Neural progenitor cell (in vitro differentiated cells): Measurements from ENCODE around the gene RGS9. TPM values are rescaled to one million over a fixed set of nuclear protein-coding genes. Genes with fewer than 3 reads are reported as not detected.

Source experiments
- DNase-seq: peaks from one replicate; pipeline ENCODE4 v3.0.0-alpha.2; 2016; ENCODE audit warnings: low spot score
- H2AFZ ChIP-seq: fragments of 200-600 bp; sonication (generic); replicated peaks from 2 replicates; pipeline ENCODE4 v1.6.1; 2016; ENCODE audit warnings: antibody characterized with exemption
- H3F3A ChIP-seq: fragments of 200-600 bp; sonication (generic); 2 replicates; pipeline ENCODE4 v1.6.1; 2016; ENCODE audit warnings: antibody characterized with exemption, low read depth
- H3K27ac ChIP-seq: fragments of 200-600 bp; sonication (generic); 2 replicates; pipeline ENCODE4 v1.5.1; 2016; ENCODE audit warnings: mild to moderate bottlenecking
- H3K27me3 ChIP-seq: fragments of 200-600 bp; sonication (generic); 2 replicates; pipeline ENCODE4 v1.6.1; 2016; ENCODE audit warnings: mild to moderate bottlenecking, moderate library complexity
- H3K36me3 ChIP-seq: fragments of 200-600 bp; sonication (generic); 2 replicates; pipeline ENCODE4 v1.5.1; 2016
- H3K4me1 ChIP-seq: fragments of 200-600 bp; sonication (generic); 2 replicates; pipeline ENCODE4 v1.6.1; 2016; ENCODE audit warnings: mixed run types
- H3K4me2 ChIP-seq: fragments of 200-600 bp; sonication (generic); 2 replicates; pipeline ENCODE4 v1.6.1; 2016
- H3K4me3 ChIP-seq: fragments of 200-600 bp; sonication (generic); 2 replicates; pipeline ENCODE4 v1.5.1; 2016
- H3K79me2 ChIP-seq: fragments of 200-600 bp; sonication (generic); 2 replicates; pipeline ENCODE4 v1.6.1; 2016; ENCODE audit warnings: low read depth
- H3K9ac ChIP-seq: fragments of 200-600 bp; sonication (generic); 2 replicates; pipeline ENCODE4 v1.6.1; 2016
- H3K9me3 ChIP-seq: fragments of 200-600 bp; sonication (generic); 2 replicates; pipeline ENCODE4 v1.5.1; 2016; ENCODE audit warnings: low read depth
- H4K20me1 ChIP-seq: fragments of 200-600 bp; sonication (generic); 2 replicates; pipeline ENCODE4 v1.6.1; 2016; ENCODE audit warnings: low read depth
- H3K27ac Mint-ChIP-seq: 3 replicates; pipeline ENCODE4 v1.8.0; 2021; ENCODE audit warnings: mixed read lengths
- H3K27me3 Mint-ChIP-seq: 2 replicates; pipeline ENCODE4 v1.8.0; 2022; ENCODE audit warnings: low read depth, mild to moderate bottlenecking, inconsistent platforms, moderate library complexity, mixed read lengths; ENCODE audit not compliant: insufficient read depth
- H3K36me3 Mint-ChIP-seq: 3 replicates; pipeline ENCODE4 v1.8.0; 2021; ENCODE audit warnings: mixed read lengths
- H3K4me1 Mint-ChIP-seq: 3 replicates; pipeline ENCODE4 v1.8.0; 2021; ENCODE audit warnings: mixed read lengths
- H3K4me3 Mint-ChIP-seq: 3 replicates; pipeline ENCODE4 v1.8.0; 2021; ENCODE audit warnings: mild to moderate bottlenecking, moderate library complexity, mixed read lengths
- H3K9me3 Mint-ChIP-seq: 3 replicates; pipeline ENCODE4 v1.8.0; 2020; ENCODE audit warnings: mixed read lengths
- EZH2 ChIP-seq: fragments of 200-600 bp; sonication (generic); IDR thresholded peaks from 2 replicates; pipeline ENCODE4 v1.6.1; 2017; ENCODE audit warnings: antibody characterized with exemption, mild to moderate bottlenecking, moderate library complexity
- EZH2phosphoT487 ChIP-seq: fragments of 200-600 bp; sonication (generic); IDR thresholded peaks from 2 replicates; pipeline ENCODE4 v1.6.1; 2017; ENCODE audit warnings: antibody characterized with exemption
- total RNA-seq: library from RNA; depleted of rRNA; stranded (reverse); fragments of >200 nt; gene quantifications from 2 replicates; pipeline ENCODE4 v1.2.3, GENCODE V29; 2015; ENCODE audit warnings: low replicate concordance
- TF ChIP-seq, protein P1 (sequence below): fragments of 200-600 bp; sonication (generic); IDR thresholded peaks from 2 replicates; pipeline ENCODE4 v1.5.1; 2017; ENCODE audit warnings: antibody characterized with exemption, mild to moderate bottlenecking

Gene RGS9
- total RNA-seq, 1 donor from 2014 or later = 7.9 TPM

GRCh38 chr17:65243838-65244625, 106.9 kb downstream of the RGS9 start:
- Histone ChIP-seq H3K27ac (peak overlapping the region; percentile 36), H3K27me3 (no peaks in the 10 kb centered on the region), H3F3A (peaks cover 14% of the 10 kb centered on the region), H3K9me3 (no peaks in the 10 kb centered on the region), H3K9ac (no peak overlapping the region), H4K20me1 (no peaks in the 10 kb centered on the region), H3K79me2 (no peaks in the 10 kb centered on the region), H2AFZ (peak overlapping the region; percentile 48), H3K4me1 (peaks cover 14% of the 10 kb centered on the region), H3K4me2 (peak overlapping the region; percentile 48), H3K36me3 (no peaks in the 10 kb centered on the region), H3K4me3 (no peak overlapping the region)
- H3K4me1 Mint-ChIP-seq = peaks cover 54% of the 10 kb centered on the region
- H3K9me3 Mint-ChIP-seq = peaks cover 3% of the 10 kb centered on the region
- H3K4me3 Mint-ChIP-seq = peak overlapping the region; percentile 62
- H3K36me3 Mint-ChIP-seq = no peaks in the 10 kb centered on the region
- H3K27ac Mint-ChIP-seq = peak overlapping the region; percentile 99
- TF ChIP-seq EZH2 = no peak
- TF ChIP-seq EZH2phosphoT487 = no peak
- TF ChIP-seq, protein P1, sequence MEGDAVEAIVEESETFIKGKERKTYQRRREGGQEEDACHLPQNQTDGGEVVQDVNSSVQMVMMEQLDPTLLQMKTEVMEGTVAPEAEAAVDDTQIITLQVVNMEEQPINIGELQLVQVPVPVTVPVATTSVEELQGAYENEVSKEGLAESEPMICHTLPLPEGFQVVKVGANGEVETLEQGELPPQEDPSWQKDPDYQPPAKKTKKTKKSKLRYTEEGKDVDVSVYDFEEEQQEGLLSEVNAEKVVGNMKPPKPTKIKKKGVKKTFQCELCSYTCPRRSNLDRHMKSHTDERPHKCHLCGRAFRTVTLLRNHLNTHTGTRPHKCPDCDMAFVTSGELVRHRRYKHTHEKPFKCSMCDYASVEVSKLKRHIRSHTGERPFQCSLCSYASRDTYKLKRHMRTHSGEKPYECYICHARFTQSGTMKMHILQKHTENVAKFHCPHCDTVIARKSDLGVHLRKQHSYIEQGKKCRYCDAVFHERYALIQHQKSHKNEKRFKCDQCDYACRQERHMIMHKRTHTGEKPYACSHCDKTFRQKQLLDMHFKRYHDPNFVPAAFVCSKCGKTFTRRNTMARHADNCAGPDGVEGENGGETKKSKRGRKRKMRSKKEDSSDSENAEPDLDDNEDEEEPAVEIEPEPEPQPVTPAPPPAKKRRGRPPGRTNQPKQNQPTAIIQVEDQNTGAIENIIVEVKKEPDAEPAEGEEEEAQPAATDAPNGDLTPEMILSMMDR = no peak
- peaks cover 12% of the 10 kb centered on the region for H3K27me3 Mint-ChIP-seq
- peak; percentile 78 for DNase-seq

DNA sequence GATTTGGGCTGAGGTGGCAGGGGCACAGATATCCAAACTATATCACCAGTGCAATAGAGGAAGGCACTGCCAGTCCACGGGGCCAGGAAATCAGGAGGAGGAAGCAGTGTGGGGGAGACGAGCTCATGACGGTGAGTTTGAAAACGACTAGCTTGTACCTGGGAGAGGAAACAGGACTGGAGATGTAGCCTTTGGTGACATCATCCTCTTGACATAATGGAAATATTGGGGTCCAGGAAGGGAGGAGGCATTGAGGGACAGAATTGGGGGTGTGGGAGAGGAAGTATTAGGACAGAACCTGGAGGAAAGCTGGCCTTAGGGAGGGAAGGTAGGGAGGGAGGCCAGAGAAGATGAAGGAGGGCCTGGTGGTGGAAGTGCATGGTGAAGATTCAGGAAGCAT, 109.1 kb downstream of the RGS9 start:
- no peaks in the 10 kb centered on the region for H3K9me3 ChIP-seq
- H4K20me1 ChIP-seq = no peaks in the 10 kb centered on the region
- no peak overlapping the region for H3K4me3 ChIP-seq
- Mint-ChIP-seq H3K27ac (peak overlapping the region; percentile 81), H3K36me3 (no peaks in the 10 kb centered on the region), H3K9me3 (peaks cover 3% of the 10 kb centered on the region), H3K4me3 (peak overlapping the region; percentile 15), H3K27me3 (peaks cover 12% of the 10 kb centered on the region), H3K4me1 (peaks cover 48% of the 10 kb centered on the region)
- H3K27ac ChIP-seq = no peak overlapping the region
- TF ChIP-seq, protein P1 = no peak
- TF ChIP-seq EZH2phosphoT487 = no peak
- TF ChIP-seq EZH2 = no peak
- peaks cover 14% of the 10 kb centered on the region for H3F3A ChIP-seq
- no peak overlapping the region for H2AFZ ChIP-seq
- no peak for DNase-seq
- H3K9ac ChIP-seq = no peak overlapping the region
- H3K27me3 ChIP-seq = no peaks in the 10 kb centered on the region
- H3K4me2 ChIP-seq = no peak overlapping the region
- no peaks in the 10 kb centered on the region for H3K79me2 ChIP-seq
- no peaks in the 10 kb centered on the region for H3K36me3 ChIP-seq
- H3K4me1 ChIP-seq = peaks cover 18% of the 10 kb centered on the region

DNA sequence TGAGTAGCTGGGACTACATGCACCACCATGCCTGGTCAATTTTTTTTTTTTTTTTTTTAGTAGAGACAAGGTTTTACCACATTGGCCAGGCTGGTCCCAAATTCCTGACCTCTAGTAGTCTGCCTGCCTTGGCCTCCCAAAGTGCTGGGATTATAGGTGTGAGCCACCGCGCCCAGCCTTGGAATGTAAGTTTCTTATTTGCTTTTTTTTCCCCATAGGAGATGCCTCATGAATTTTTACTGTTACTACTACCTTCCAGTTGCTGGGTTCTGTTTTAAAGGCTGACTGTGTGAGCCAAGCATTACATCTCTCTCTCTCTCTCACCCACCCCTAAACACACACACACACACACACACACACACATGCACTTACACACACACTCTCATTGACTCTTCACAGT, 112.6 kb downstream of the RGS9 start:
- no peaks in the 10 kb centered on the region for H3K79me2 ChIP-seq
- Mint-ChIP-seq H3K4me1 (peaks cover 30% of the 10 kb centered on the region), H3K27me3 (peaks cover 15% of the 10 kb centered on the region), H3K4me3 (no peak overlapping the region), H3K27ac (no peak overlapping the region), H3K36me3 (no peaks in the 10 kb centered on the region), H3K9me3 (peaks cover 9% of the 10 kb centered on the region)
- H3K9me3 ChIP-seq = no peaks in the 10 kb centered on the region
- no peaks in the 10 kb centered on the region for H3K27me3 ChIP-seq
- H3K4me2 ChIP-seq = no peak overlapping the region
- DNase-seq = no peak
- no peaks in the 10 kb centered on the region for H3K36me3 ChIP-seq
- no peak overlapping the region for H3K4me3 ChIP-seq
- no peak overlapping the region for H2AFZ ChIP-seq
- no peaks in the 10 kb centered on the region for H3F3A ChIP-seq
- H4K20me1 ChIP-seq = no peaks in the 10 kb centered on the region
- H3K4me1 ChIP-seq = peaks cover 6% of the 10 kb centered on the region
- H3K27ac ChIP-seq = no peak overlapping the region
- TF ChIP-seq EZH2 (no peak), EZH2phosphoT487 (no peak)
- TF ChIP-seq, protein P1 = no peak
- no peak overlapping the region for H3K9ac ChIP-seq
